Tibial nerve (tissue), 4 donors: ENCODE data around the gene TMEM121.

Experiments used
- CTCF ChIP-seq, 5 experiments: fragments of 200-600 bp in 3 of 5; fragments of 450-650 bp in 2 of 5; sonication (generic) in 3 of 5; IDR thresholded peaks; one replicate each; pipeline ENCODE4 v1.5.1; 2016 to 2019; ENCODE audit warnings: antibody characterized with exemption in 5 of 5, mild to moderate bottlenecking in 3 of 5, moderate library complexity in 2 of 5
- EP300 ChIP-seq, 2 donors: sonication (generic); formaldehyde crosslinking; IDR thresholded peaks; one replicate each; pipeline ENCODE4 v1.6.1; 2017; ENCODE audit warnings: antibody characterized with exemption in 2 of 2, mild to moderate bottlenecking in 1 of 2
- POLR2A ChIP-seq, 2 donors: fragments of 450-650 bp; IDR thresholded peaks; one replicate each; pipeline ENCODE4 v1.6.1; 2017; ENCODE audit warnings: antibody characterized with exemption in 2 of 2, mild to moderate bottlenecking in 2 of 2, moderate library complexity in 2 of 2

- TF ChIP-seq CTCF (IDR thresholded peaks at IDR 0.05) (no peak), EP300 (IDR thresholded peaks at IDR 0.05) (no peak), POLR2A (IDR thresholded peaks at IDR 0.05) (no peak)
Observed at GRCh38 chr14:105502446-105503295, 23.7 kb upstream of the TMEM121 start.
